Osteocyte (in vitro differentiated cells): ENCODE measurements around the gene TMEM63A. TPM values are rescaled to one million over a fixed set of nuclear protein-coding genes. Genes with fewer than 3 reads are reported as not detected.
"Not testable (repeated sequence)": the region's sequence is repeated elsewhere in the genome, so short reads cannot be mapped to it uniquely, and the experiment has no call there.

ENCODE experiments used
- DNase-seq: peaks from one replicate; pipeline ENCODE4 v3.0.0; 2021; ENCODE audit warnings: mixed read lengths; ENCODE audit not compliant: unreplicated experiment; ENCODE audit errors: extremely low spot score
- H3K27ac Mint-ChIP-seq: one replicate; pipeline ENCODE4 v1.8.0; 2021; ENCODE audit warnings: mild to moderate bottlenecking, mixed read lengths; ENCODE audit not compliant: unreplicated experiment
- H3K27me3 Mint-ChIP-seq: one replicate; pipeline ENCODE4 v1.8.0; 2021; ENCODE audit warnings: mixed read lengths; ENCODE audit not compliant: unreplicated experiment
- H3K36me3 Mint-ChIP-seq: one replicate; pipeline ENCODE4 v1.8.0; 2021; ENCODE audit warnings: mixed read lengths; ENCODE audit not compliant: unreplicated experiment
- H3K4me1 Mint-ChIP-seq: one replicate; pipeline ENCODE4 v1.8.0; 2021; ENCODE audit warnings: mixed read lengths; ENCODE audit not compliant: unreplicated experiment
- H3K4me3 Mint-ChIP-seq: one replicate; pipeline ENCODE4 v1.8.0; 2021; ENCODE audit warnings: mild to moderate bottlenecking, moderate library complexity, mixed read lengths; ENCODE audit not compliant: unreplicated experiment
- H3K9me3 Mint-ChIP-seq: one replicate; pipeline ENCODE4 v1.8.0; 2021; ENCODE audit warnings: mixed read lengths; ENCODE audit not compliant: unreplicated experiment
- CTCF ChIP-seq: fragments of 200-600 bp; sonication (generic); IDR thresholded peaks from 2 replicates; pipeline ENCODE4 v1.5.0; 2021; ENCODE audit warnings: antibody characterized with exemption, mild to moderate bottlenecking, moderate library complexity
- total RNA-seq: library from RNA; stranded (reverse); gene quantifications from 2 replicates; pipeline ENCODE4 v1.2.1, GENCODE V29; 2021

Gene TMEM63A
- total RNA-seq, 1 donor from 2014 or later = 54.8 TPM

- no peak for DNase-seq
- Mint-ChIP-seq H3K36me3 (no peaks in the 10 kb centered on the region), H3K4me1 (peaks cover 10% of the 10 kb centered on the region), H3K27ac (no peak within 1 kb of the TSS), H3K4me3 (no peak within 1 kb of the TSS), H3K9me3 (no peaks in the 10 kb centered on the region), H3K27me3 (no peaks in the 10 kb centered on the region)
- TF ChIP-seq CTCF = no peak
These were observed 6.9 kb upstream of the TMEM63A start, which contains the start of gene LEFTY1 for GRCh38 chr1:225888898-225889601. TSS of gene LEFTY1 (minus strand) at chr1:225889146. CDS start at chr1:225889066, 80 bp downstream.

- DNase-seq = no peak
- no peak overlapping the region for H3K27ac Mint-ChIP-seq
- H3K4me3 Mint-ChIP-seq = no peak overlapping the region
- no peaks in the 10 kb centered on the region for H3K9me3 Mint-ChIP-seq
- H3K4me1 Mint-ChIP-seq = peaks cover 14% of the 10 kb centered on the region
- no peaks in the 10 kb centered on the region for H3K36me3 Mint-ChIP-seq
- no peaks in the 10 kb centered on the region for H3K27me3 Mint-ChIP-seq
- no peak for TF ChIP-seq CTCF
These were observed 6.2 kb upstream of the TMEM63A start for GRCh38 chr1:225888289-225888897.

- not testable (repeated sequence) for H3K9me3 Mint-ChIP-seq, H3K27me3 Mint-ChIP-seq, H3K36me3 Mint-ChIP-seq, H3K4me3 Mint-ChIP-seq, DNase-seq, H3K27ac Mint-ChIP-seq
- peaks cover 18% of the 10 kb centered on the region for H3K4me1 Mint-ChIP-seq
These were observed 5.5 kb upstream of the TMEM63A start for GRCh38 chr1:225887554-225888288.

GRCh38 chr1:225887030-225887314 lies 4.8 kb upstream of the TMEM63A start:
- Mint-ChIP-seq H3K9me3 (no peaks in the 10 kb centered on the region), H3K4me3 (no peak overlapping the region), H3K36me3 (no peaks in the 10 kb centered on the region), H3K27ac (no peak overlapping the region), H3K27me3 (no peaks in the 10 kb centered on the region), H3K4me1 (peaks cover 18% of the 10 kb centered on the region)
- DNase-seq = no peak
- TF ChIP-seq CTCF = no peak

- Mint-ChIP-seq H3K36me3 (no peaks in the 10 kb centered on the region), H3K4me1 (peaks cover 18% of the 10 kb centered on the region), H3K27me3 (no peaks in the 10 kb centered on the region), H3K9me3 (no peaks in the 10 kb centered on the region), H3K27ac (no peak overlapping the region), H3K4me3 (no peak overlapping the region)
- no peak for DNase-seq
- TF ChIP-seq CTCF = no peak
These were observed 4.2 kb upstream of the TMEM63A start for GRCh38 chr1:225886159-225887029.
